ENCODE results near the gene PPP2R5A.

GRCh38 chr1:212305342-212305741 is 20.1 kb downstream of the PPP2R5A start:
- TF ChIP-seq REST (IDR thresholded peaks at IDR 0.05; ENCODE audit: low read depth, low read length) = no peak
- no peak for TF ChIP-seq RFX5 (IDR thresholded peaks at IDR 0.05; ENCODE audit: low read length)
- no peak for TF ChIP-seq CTCF (IDR thresholded peaks at IDR 0.05)
- no peak for TF ChIP-seq EP300 (IDR thresholded peaks at IDR 0.05; ENCODE audit: borderline replicate concordance in 1 of 2, low read depth in 1 of 2, low read length in 1 of 2)
- TF ChIP-seq POLR2AphosphoS5 (IDR thresholded peaks at IDR 0.05; ENCODE audit: low read depth, low read length) = no peak
- TF ChIP-seq NRF1 (IDR thresholded peaks at IDR 0.05; ENCODE audit: low read depth, low read length) = no peak
- TF ChIP-seq RAD21 (IDR thresholded peaks at IDR 0.05; ENCODE audit: low read length) = no peak
- TF ChIP-seq CHD2 (IDR thresholded peaks at IDR 0.05; ENCODE audit: low read length, partially characterized antibody) = no peak
- no peak for TF ChIP-seq GATA2 (CRISPR knock-in tag; IDR thresholded peaks at IDR 0.05)
- no peak for TF ChIP-seq PBX3 (IDR thresholded peaks at IDR 0.05)
- TF ChIP-seq TCF12 (IDR thresholded peaks at IDR 0.05) = no peak
- TF ChIP-seq EZH2phosphoT487 (IDR thresholded peaks at IDR 0.05; ENCODE audit: borderline replicate concordance, low read depth) = no peak
